Esophagus squamous epithelium (tissue), 4 donors: ENCODE measurements around the gene RTP5.

ENCODE experiments used
- CTCF ChIP-seq, 6 experiments: fragments of 450-650 bp in 4 of 6; fragments of 200-600 bp in 2 of 6; sonication (generic) in 2 of 6; IDR thresholded peaks; one replicate each; pipeline ENCODE4 v1.5.1; 2016 to 2019; ENCODE audit warnings: antibody characterized with exemption in 6 of 6, mild to moderate bottlenecking in 4 of 6, moderate library complexity in 4 of 6
- POLR2A ChIP-seq, 4 donors: fragments of 450-650 bp; IDR thresholded peaks; one replicate each; pipeline ENCODE4 v1.6.1; 2017; ENCODE audit warnings: antibody characterized with exemption in 4 of 4, mild to moderate bottlenecking in 4 of 4, moderate library complexity in 3 of 4

GRCh38 chr2:241854342-241855244, 14.9 kb upstream of the RTP5 start:
- TF ChIP-seq CTCF (IDR thresholded peaks at IDR 0.05) (no peak), POLR2A (IDR thresholded peaks at IDR 0.05) (no peak)
